ENCODE measurements around the gene GALR2. TPM values are rescaled to one million over a fixed set of nuclear protein-coding genes. Genes with fewer than 3 reads are reported as not detected.

The GALR2 gene
- total RNA-seq, 1 donor from 2014 or later, result not detected

DNA sequence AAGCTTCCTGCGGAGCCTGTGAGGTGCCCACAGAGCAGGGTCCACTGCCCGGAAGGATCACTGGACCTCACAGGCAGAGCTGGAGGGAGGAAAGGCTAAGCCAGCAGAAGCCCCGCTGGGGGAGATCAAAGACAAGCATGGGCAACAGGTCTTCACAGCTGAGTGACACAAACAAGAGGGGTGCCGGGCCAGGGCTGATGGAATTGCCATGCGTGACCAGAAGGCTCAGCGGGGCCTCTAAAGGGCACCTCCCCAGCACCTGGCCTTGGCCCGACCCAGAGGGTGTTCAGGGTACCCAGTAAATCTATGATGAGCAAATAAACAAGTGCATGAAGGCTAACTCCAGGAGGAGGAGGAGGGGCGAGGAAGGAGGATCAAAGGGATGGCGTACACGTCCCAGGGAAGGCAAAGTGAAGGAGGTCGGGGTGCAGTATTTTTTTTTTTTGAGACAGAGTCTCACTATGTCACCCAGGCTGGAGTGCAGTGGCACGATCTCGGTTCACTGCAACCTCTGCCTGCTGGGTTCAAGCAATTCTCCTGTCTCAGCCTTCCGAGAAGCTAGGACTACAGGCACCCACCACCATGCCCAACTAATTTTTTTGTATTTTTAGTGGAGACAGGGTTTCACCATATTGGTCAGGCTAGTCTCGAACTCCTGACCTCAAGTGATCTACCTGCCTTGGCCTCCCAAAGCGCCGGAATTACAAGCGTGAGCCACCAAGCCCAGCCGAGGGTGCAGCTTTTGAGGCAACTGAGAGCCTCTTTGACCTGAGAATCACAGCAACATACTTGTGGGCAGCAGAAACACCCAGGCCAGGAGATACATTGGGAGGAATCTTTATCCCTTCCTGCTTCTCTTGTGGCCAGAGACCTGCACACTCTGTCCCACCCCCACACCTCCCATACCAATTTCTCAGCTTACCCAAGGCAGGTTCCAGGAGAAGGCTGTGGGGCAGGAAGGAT is 45.1 kb downstream of the GALR2 start:
- ATAC-seq, result no peak
- intact Hi-C loops (cut with DNase I), result loop anchor here (5.0 kb wide), 1 partner anchor 63 kb away; no protein-coding TSS in a partner anchor
- no peak for DNase-seq (ENCODE audit: low spot score)

DNA sequence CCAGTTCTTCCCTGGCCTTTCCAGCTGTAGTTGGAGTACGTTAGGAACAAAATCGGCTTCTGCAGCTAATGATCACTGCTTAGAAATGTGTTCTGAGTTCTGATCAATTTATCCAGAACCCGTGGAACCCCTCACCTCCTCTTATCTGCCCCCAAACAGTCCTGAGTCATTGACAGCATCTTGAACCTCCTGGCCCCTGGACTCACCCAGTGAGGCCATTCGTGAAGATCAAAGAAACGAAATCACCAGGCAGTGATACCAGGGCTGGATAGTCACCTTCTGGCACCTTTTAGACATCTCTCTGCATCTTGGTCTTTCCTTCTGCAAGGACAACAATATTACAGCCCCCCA is 46.1 kb downstream of the GALR2 start:
- intact Hi-C loops (cut with DNase I), result loop anchor here (5.0 kb wide), 1 partner anchor 62 kb away; no protein-coding TSS in a partner anchor
- DNase-seq (ENCODE audit: low spot score) (no peak), ATAC-seq (no peak)

- ATAC-seq (peak; percentile 56), DNase-seq (ENCODE audit: low spot score) (no peak)
- intact Hi-C loops (cut with DNase I), result loop anchor here (2.0 to 5.0 kb wide), 2 partner anchors 60 to 157 kb away; no protein-coding TSS in a partner anchor
These were observed 47.4 kb downstream of the GALR2 start for GRCh38 chr17:76121932-76122430.

DNA sequence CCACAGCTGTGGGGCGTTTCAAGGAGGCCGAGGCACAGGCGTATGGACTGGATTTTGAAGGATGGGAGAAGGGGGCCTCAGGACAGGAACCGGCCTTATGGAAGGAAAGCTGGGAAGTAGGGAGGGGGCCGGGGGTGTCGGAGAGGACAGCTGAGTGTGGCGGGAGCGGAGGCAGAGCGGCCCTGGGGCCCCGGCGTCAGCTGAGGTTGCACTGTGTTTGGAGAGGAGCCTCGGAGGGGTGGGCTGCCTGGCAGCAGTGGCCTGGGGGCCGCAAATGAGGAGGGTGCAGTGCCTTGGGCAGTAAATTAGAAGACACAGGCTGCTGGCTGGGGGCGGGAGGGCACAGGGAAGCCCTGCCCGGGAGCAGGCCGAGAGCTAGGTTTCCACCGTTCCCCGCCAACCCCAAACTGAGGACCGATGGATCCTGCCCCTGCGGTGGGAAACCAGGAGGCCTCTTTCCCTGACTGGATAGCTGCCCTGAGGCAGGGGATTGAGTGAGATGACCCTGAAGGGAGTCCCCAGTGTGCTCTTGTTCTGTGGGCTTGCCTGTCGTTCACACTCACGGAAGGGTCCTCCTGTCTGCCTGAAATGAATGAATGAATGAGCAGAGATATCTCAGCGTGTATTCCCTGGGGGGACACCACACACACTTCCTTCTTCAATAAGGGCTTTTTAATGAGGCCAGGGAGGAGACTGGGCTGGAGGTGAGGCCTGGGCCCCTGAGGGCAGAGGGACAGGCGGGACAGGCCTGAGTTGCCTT is 48.0 kb downstream of the GALR2 start:
- intact Hi-C loops (cut with DNase I), result loop anchor here (2.0 to 5.0 kb wide), 2 partner anchors 60 to 156 kb away; no protein-coding TSS in a partner anchor

DNA sequence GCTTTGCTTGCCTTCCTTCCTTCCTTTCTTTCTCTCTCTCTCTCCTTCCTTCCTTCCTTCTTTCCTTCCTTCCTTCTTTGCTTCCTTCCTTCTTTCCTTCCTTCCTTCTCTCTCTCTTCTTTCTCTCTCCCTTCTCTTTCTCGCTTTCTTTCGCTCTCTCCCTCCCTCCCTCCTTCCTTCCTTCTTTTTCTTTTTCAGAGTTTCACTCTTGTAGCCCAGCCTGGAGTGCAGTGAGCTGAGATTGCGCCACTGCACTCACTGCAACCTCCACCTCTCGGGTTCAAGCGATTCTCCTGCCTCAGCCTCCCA is 48.6 kb downstream of the GALR2 start:
- no peak for DNase-seq (ENCODE audit: low spot score)
- intact Hi-C loops (cut with DNase I), result loop anchor here (2.0 to 5.0 kb wide), 2 partner anchors 59 to 156 kb away; no protein-coding TSS in a partner anchor
- no peak for ATAC-seq

More for the DNA sequence above, 48.0 kb downstream of the GALR2 start:
- DNase-seq (ENCODE audit: low spot score) (no peak), ATAC-seq (peak; percentile 33)

DNA sequence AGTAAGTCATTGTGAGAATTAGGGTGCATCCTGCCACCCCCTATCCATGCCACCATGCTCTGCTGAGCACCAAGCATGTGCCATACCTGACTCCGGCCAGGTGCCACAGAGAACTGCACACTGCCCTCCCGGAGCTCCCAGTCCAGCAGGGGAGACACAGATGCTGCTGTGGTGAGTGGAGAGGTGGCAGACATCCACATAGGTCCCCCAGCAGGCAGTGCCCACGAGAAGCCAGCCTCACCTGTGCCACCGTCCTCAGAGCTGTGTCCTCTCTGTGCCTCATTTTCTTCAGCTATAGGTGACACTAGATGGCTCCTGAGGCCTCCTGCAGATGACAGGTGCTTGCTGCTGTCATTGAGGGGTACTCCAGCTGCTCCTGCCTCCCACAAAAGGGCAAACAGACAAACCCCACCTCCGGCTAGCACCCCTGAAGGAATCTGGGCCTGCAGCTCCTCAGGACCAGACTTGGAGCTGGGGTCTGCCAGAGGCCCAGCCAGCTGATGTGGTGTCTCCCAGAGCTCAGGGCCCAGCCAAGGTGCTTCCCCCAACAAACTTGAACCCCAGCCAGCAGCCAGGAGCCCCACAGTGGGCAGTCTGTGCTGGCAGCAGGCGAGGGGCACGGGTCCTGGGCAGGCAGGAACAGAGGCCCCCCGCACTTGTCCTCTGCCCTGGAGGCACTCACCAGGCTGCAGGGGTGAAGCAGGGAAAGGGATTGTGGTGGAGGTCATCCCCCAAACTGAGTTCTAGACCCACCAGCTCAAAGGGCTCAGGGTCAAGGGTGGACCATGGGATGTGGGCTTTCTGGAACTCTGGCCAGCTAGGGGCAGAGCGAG is 49.4 kb downstream of the GALR2 start:
- DNase-seq (ENCODE audit: low spot score), result no peak
- no peak for ATAC-seq
- intact Hi-C loops (cut with DNase I), result loop anchor here (2.0 to 5.0 kb wide), 2 partner anchors 58 to 155 kb away; no protein-coding TSS in a partner anchor

DNA sequence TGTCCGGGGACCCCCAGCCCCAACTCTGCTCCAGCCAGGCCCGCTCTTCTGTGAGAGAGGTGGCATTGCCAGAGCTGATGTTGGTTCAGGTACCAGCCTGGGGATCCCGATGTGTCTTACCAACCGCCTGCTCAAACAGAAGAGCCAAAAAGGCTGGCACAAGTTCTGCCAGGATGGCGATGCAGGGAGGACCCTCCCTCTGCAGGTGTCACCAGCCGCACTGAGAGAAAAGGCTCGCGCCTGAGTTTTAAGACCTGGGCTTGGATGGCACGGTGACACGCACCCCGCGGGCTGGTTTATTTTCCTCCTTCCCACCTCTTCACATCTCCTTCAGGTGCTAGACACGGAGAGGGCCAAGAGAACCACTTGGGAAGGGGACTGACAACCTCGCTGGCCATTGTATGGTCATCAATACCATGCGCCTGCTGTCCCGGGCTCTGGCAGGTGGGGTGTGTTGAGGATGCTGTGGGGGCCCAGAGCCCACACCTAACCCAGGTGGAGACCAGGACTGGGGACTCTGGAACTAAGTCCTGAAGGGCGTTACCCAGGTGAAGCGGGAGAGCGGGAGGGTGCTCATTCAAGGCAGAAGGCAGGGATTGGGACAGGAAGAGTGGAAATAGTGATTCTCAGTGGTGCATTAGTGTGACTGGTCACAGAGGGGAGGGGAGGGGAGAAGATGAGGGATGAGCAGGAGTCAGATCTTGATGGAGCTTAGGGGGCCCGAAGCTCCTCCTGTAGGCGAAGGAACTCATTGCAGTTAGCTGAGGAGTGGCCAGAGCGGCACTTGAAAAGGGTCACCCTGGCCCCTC is 50.2 kb downstream of the GALR2 start:
- intact Hi-C loops (cut with DNase I), result loop anchor here (5.0 kb wide), 1 partner anchor 58 kb away; no protein-coding TSS in a partner anchor
- ATAC-seq (no peak), DNase-seq (ENCODE audit: low spot score) (no peak)

DNA sequence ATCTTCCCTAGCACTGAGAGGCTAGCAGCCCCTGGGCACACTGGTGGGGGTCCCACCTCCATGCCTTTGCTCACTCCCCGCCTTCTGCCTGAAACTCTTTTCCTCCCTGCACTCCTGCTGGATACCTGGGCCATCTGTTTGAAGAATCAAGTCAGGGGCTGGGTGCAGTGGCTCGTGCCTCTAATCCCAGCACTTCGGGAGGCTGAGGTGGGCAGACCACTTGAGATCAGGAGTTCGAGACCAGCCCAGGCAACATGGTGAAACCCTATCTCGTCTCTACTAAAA is 50.8 kb downstream of the GALR2 start:
- ATAC-seq (no peak), DNase-seq (ENCODE audit: low spot score) (no peak)
- intact Hi-C loops (cut with DNase I), result no loop called here

DNA sequence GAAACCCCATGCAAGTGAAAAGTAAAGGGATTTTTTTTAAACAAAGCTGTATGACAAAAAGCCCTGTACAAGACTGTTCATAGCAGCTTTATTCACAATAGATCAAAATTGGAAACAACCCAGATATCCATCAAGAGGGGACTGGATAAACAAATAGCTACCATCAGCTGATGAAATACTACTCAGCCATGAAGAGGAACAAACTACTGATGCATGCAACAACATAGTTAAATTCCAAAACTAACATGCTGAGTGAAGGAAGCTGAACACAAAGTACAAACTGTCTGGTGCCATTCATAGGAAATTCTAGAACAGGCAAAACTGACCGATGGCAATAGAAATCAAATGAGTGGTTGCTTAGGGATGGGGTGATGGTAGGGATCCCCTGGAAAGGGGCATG is 51.3 kb downstream of the GALR2 start:
- DNase-seq (ENCODE audit: low spot score) (no peak), ATAC-seq (no peak)
- intact Hi-C loops (cut with DNase I), result no loop called here

Small RNAs within 50 kb of the gene (microRNA-seq; reads per million reads assigned to microRNA genes)
- 3.6 reads per million, percentile 4 among the genes with 10 or more reads in this experiment for gene MIR6868

Other genes with a start within 250 kb of the GALR2 start
- gene UNC13D, start 230.4 kb upstream of the GALR2 start, total RNA-seq, result 30.9 TPM
- gene WBP2, start 219.4 kb upstream of the GALR2 start, total RNA-seq, result 156 TPM
- gene TRIM47, start 196.2 kb upstream of the GALR2 start, total RNA-seq, result 50.7 TPM
- 24.7 TPM for gene TRIM65, start 177.8 kb upstream of the GALR2 start, total RNA-seq
- gene MRPL38, start 169.9 kb upstream of the GALR2 start, total RNA-seq, result 73.6 TPM
- gene FBF1, start 133.7 kb upstream of the GALR2 start, total RNA-seq, result 18.5 TPM
- gene ACOX1, start 95.6 kb upstream of the GALR2 start, total RNA-seq, result 64.6 TPM
- 8.1 TPM for gene TEN1, start 95.5 kb upstream of the GALR2 start, total RNA-seq
- gene CDK3, start 73.9 kb upstream of the GALR2 start, total RNA-seq, result 5.2 TPM
- gene EVPL, start 47.5 kb upstream of the GALR2 start, total RNA-seq, result 1.2 TPM
- gene SRP68, start 2.3 kb upstream of the GALR2 start, total RNA-seq, result 65.1 TPM
- not detected for gene ZACN, start 4.4 kb downstream of the GALR2 start, total RNA-seq
- gene EXOC7, start 29.0 kb downstream of the GALR2 start, total RNA-seq, result 125 TPM
- gene FOXJ1, start 66.5 kb downstream of the GALR2 start, total RNA-seq, result 0.40 TPM
- gene RNF157, start 165.7 kb downstream of the GALR2 start, total RNA-seq, result 15.8 TPM
- 38.4 TPM for gene UBALD2, start 190.6 kb downstream of the GALR2 start, total RNA-seq
- 4.1 TPM for gene QRICH2, start 233.5 kb downstream of the GALR2 start, total RNA-seq

Data from sciatic nerve (tissue), 2 donors.